CD4-positive, alpha-beta T cell treated with Interleukin-15 for 4 hours (primary cell): Measurements from ENCODE around the gene KCNC3.
A peak's percentile ranks its signal among the peaks of the same experiment; 100 is the strongest.

ENCODE experiments used
- DNase-seq: peaks from one replicate; pipeline ENCODE4 v3.0.0-alpha.2; 2020; ENCODE audit warnings: low spot score

The KCNC3 gene

GRCh38 chr19:50327013-50327412, 2.2 kb downstream of the KCNC3 start:
- no peak for DNase-seq

- DNase-seq = no peak
Measured at GRCh38 chr19:50326101-50326664, 3.0 kb downstream of the KCNC3 start.

GRCh38 chr19:50325310-50326100, 3.7 kb downstream of the KCNC3 start:
- peak; percentile 56 for DNase-seq

- DNase-seq = no peak
Measured at GRCh38 chr19:50324331-50324730, 4.8 kb downstream of the KCNC3 start.

- no peak for DNase-seq
Measured at GRCh38 chr19:50323782-50324133, 5.4 kb downstream of the KCNC3 start.

- no peak for DNase-seq
Measured at GRCh38 chr19:50322931-50323781, 6.0 kb downstream of the KCNC3 start.

- no peak for DNase-seq
Measured at GRCh38 chr19:50322234-50322633, 6.9 kb downstream of the KCNC3 start.

- DNase-seq = no peak
Measured at GRCh38 chr19:50321831-50322230, 7.3 kb downstream of the KCNC3 start.

GRCh38 chr19:50320596-50320995, 8.6 kb downstream of the KCNC3 start:
- no peak for DNase-seq

GRCh38 chr19:50320051-50320450, 9.1 kb downstream of the KCNC3 start:
- DNase-seq = no peak

- no peak for DNase-seq
Measured at GRCh38 chr19:50319156-50319555, 10.0 kb downstream of the KCNC3 start.

GRCh38 chr19:50318438-50318837, 10.7 kb downstream of the KCNC3 start:
- DNase-seq = no peak

- no peak for DNase-seq
Measured at GRCh38 chr19:50317115-50317514, 12.1 kb downstream of the KCNC3 start.

- no peak for DNase-seq
Measured at GRCh38 chr19:50315773-50316448, 13.3 kb downstream of the KCNC3 start.

- DNase-seq = no peak
Measured at GRCh38 chr19:50314724-50315708, 14.2 kb downstream of the KCNC3 start.

GRCh38 chr19:50313812-50314536, 15.2 kb downstream of the KCNC3 start:
- DNase-seq = no peak

GRCh38 chr19:50312967-50313811, 16.0 kb downstream of the KCNC3 start:
- DNase-seq = no peak

GRCh38 chr19:50311723-50312635, 17.2 kb downstream of the KCNC3 start:
- DNase-seq = no peak
